Smooth muscle cell (in vitro differentiated cells): ENCODE measurements around the gene DRGX. TPM values are rescaled to one million over a fixed set of nuclear protein-coding genes. Genes with fewer than 3 reads are reported as not detected.

Experiments
- DNase-seq: peaks from one replicate; lab custom pipeline; 2025; ENCODE audit not compliant: unreplicated experiment; lab: John Stamatoyannopoulos, UW
- H2AFZ ChIP-seq: fragments of 200-600 bp; sonication (generic); 2 replicates; pipeline ENCODE4 v1.6.0; 2016; ENCODE audit warnings: antibody characterized with exemption, low read depth, mild to moderate bottlenecking
- H3F3A ChIP-seq: fragments of 200-600 bp; sonication (generic); 2 replicates; pipeline ENCODE4 v1.6.0; 2017; ENCODE audit warnings: antibody characterized with exemption, low read depth
- H3K27ac ChIP-seq: fragments of 200-600 bp; sonication (generic); 2 replicates; pipeline ENCODE4 v1.5.1; 2016; ENCODE audit warnings: low read depth, mild to moderate bottlenecking
- H3K27me3 ChIP-seq: fragments of 200-600 bp; sonication (generic); 2 replicates; pipeline ENCODE4 v1.6.1; 2016; ENCODE audit warnings: low read depth, mild to moderate bottlenecking
- H3K36me3 ChIP-seq: fragments of 200-600 bp; sonication (generic); 2 replicates; pipeline ENCODE4 v1.5.1; 2016; ENCODE audit warnings: low read depth
- H3K4me1 ChIP-seq: fragments of 200-600 bp; sonication (generic); 2 replicates; pipeline ENCODE4 v1.5.1; 2016; ENCODE audit warnings: low read depth
- H3K4me2 ChIP-seq: fragments of 200-600 bp; sonication (generic); 2 replicates; pipeline ENCODE4 v1.6.0; 2016; ENCODE audit warnings: mild to moderate bottlenecking
- H3K4me3 ChIP-seq: fragments of 200-600 bp; sonication (generic); 2 replicates; pipeline ENCODE4 v1.5.1; 2016; ENCODE audit warnings: mild to moderate bottlenecking
- H3K79me2 ChIP-seq: fragments of 200-600 bp; sonication (generic); 2 replicates; pipeline ENCODE4 v1.6.0; 2016; ENCODE audit warnings: low read depth, mild to moderate bottlenecking
- H3K9ac ChIP-seq: fragments of 200-600 bp; sonication (generic); 2 replicates; pipeline ENCODE4 v1.6.0; 2016; ENCODE audit warnings: low read depth
- H3K9me3 ChIP-seq: fragments of 200-600 bp; sonication (generic); replicated peaks from 2 replicates; pipeline ENCODE4 v1.5.1; 2016; ENCODE audit warnings: low read depth
- H4K20me1 ChIP-seq: fragments of 200-600 bp; sonication (generic); 2 replicates; pipeline ENCODE4 v1.6.0; 2016; ENCODE audit warnings: low read depth
- WGBS: methylation state at CpG from one replicate; pipeline ENCODE4 v1.1.7; 2016; ENCODE audit warnings: low lambda C conversion rate; 5-methylcytosine and 5-hydroxymethylcytosine counted together
- polyA plus RNA-seq: library from polyadenylated mRNA; unstranded; fragments of >200 nt; fragmentation: Nextera tagmentation; extraction: Ambion mirVana; gene quantifications from 2 replicates; pipeline ENCODE4 v1.2.1, GENCODE V29; 2016
- total RNA-seq: library from RNA; depleted of rRNA; stranded (reverse); fragments of >200 nt; gene quantifications from 2 replicates; pipeline ENCODE4 v1.2.3, GENCODE V29; 2014
- TF ChIP-seq, protein P1 (sequence below): fragments of 200-600 bp; sonication (generic); IDR thresholded peaks from 2 replicates; pipeline ENCODE4 v1.5.1; 2017; ENCODE audit warnings: borderline replicate concordance, mild to moderate bottlenecking, antibody characterized with exemption; ENCODE audit not compliant: insufficient read depth, poor library complexity, severe bottlenecking

Gene DRGX
- total and polyA plus RNA-seq, 2 experiments from 2014 or later, result not detected

DNA sequence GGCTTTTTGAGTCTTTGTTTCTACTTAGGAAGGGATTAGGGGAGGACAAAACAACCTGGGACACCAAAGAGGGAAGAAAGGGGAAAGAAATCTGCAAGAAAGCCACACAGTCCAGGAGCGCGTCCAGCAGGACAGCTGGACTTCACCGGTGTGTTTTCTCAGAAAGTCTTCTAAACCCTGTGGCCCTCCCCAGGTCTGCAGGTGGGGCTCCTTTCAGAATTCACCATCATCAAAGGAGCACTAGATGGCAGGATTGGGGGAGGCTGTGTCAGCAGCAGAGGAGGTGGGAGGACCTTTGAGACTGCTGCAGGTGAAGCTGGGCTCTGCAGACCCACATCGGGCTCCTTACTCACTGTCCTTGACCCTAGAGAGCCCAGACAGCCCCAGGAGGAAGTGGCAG lies 13.9 kb upstream of the DRGX start:
- Histone ChIP-seq H3K4me3 (no peak overlapping the region), H3K9ac (no peak overlapping the region), H3K36me3 (no peaks in the 10 kb centered on the region), H4K20me1 (no peaks in the 10 kb centered on the region), H3K9me3 (no peaks in the 10 kb centered on the region), H3K4me2 (no peak overlapping the region), H3K27ac (no peak overlapping the region), H3K79me2 (no peaks in the 10 kb centered on the region), H3F3A (no peaks in the 10 kb centered on the region), H3K27me3 (peaks cover 52% of the 10 kb centered on the region), H3K4me1 (no peaks in the 10 kb centered on the region), H2AFZ (no peak overlapping the region)
- WGBS, result 88% methylated on average over 4 of the region's 4 CpGs
- DNase-seq, result no peak
- TF ChIP-seq, protein P1, sequence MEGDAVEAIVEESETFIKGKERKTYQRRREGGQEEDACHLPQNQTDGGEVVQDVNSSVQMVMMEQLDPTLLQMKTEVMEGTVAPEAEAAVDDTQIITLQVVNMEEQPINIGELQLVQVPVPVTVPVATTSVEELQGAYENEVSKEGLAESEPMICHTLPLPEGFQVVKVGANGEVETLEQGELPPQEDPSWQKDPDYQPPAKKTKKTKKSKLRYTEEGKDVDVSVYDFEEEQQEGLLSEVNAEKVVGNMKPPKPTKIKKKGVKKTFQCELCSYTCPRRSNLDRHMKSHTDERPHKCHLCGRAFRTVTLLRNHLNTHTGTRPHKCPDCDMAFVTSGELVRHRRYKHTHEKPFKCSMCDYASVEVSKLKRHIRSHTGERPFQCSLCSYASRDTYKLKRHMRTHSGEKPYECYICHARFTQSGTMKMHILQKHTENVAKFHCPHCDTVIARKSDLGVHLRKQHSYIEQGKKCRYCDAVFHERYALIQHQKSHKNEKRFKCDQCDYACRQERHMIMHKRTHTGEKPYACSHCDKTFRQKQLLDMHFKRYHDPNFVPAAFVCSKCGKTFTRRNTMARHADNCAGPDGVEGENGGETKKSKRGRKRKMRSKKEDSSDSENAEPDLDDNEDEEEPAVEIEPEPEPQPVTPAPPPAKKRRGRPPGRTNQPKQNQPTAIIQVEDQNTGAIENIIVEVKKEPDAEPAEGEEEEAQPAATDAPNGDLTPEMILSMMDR, result no peak

DNA sequence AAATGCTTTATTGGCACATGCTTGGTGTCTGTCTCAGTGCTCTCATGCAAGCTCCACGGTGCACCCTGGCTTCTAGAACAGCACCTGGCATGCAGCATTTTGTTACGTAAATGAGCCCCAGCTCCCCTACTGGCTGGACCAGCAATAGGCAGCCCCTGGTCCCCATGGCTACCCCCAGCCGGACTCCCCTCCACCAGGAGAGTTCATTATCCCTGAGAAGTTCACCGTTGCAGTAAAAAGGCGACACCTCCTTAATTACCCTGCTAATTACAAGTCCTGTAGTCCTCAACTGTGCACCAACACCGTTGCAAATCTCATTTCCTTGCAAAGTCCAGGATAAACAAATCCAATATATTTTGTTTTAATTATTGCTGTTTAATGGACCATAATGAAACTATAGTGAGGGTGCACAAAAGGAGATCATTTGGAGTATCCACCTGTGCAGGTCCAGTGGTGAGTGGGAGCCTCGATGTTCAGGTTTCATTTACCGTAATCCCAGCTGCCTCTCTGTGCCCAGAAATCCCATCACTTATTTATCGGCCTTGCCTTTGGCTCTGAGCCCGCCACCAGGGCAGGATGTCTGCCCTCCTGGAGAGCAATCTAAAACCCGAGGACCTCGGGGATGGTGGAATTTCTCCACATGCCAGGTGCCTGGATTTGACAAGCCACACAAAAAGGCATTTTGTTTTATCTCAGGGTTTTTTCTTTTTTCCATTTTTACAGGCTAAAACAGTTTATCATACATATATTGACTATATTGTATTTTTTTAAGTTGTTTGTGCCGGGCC lies 12.8 kb upstream of the DRGX start:
- Histone ChIP-seq H3K36me3 (no peaks in the 10 kb centered on the region), H3K27ac (no peak overlapping the region), H3K27me3 (peaks cover 57% of the 10 kb centered on the region), H3K4me3 (no peak overlapping the region), H3K4me1 (no peaks in the 10 kb centered on the region), H4K20me1 (no peaks in the 10 kb centered on the region), H3K9ac (no peak overlapping the region), H3K9me3 (no peaks in the 10 kb centered on the region), H3K79me2 (no peaks in the 10 kb centered on the region), H2AFZ (no peak overlapping the region), H3K4me2 (no peak overlapping the region), H3F3A (no peaks in the 10 kb centered on the region)
- no peak for DNase-seq
- TF ChIP-seq, protein P1, result no peak
- WGBS, result 75% methylated on average over 13 of the region's 13 CpGs

DNA sequence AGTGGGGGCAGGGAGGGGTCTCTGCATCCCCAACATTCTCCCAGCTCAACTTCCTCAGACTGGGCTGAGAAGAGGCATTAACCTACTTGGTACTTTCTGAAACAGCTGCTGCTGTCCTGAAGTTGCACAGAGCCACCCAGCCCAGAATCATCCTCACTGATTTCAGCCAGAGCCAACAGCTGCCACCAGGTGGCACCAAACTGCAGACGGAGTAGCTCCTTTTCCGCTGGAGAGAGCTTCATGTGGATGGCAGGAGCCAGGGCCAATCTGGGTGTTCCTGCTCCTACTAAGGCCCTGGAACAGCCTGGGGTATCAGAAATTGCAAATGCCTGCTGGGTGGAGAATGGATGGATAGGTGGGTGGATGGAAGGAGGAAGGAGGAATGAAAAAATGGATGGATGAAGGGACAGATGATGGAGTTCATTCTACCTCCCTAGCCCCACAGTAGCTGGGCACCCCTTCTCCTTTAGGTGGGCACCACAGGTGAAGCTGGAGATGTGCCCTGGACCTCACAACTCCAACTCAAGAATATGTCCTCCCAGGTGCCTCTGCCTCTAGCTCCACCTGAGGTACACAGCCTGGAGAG lies 11.8 kb upstream of the DRGX start:
- WGBS, result 2% methylated on average over 2 of the region's 2 CpGs
- H3K9me3 ChIP-seq, result no peaks in the 10 kb centered on the region
- DNase-seq, result peak; percentile 39
- no peaks in the 10 kb centered on the region for H3K36me3 ChIP-seq
- H4K20me1 ChIP-seq, result no peaks in the 10 kb centered on the region
- no peak overlapping the region for H3K9ac ChIP-seq
- H3K79me2 ChIP-seq, result no peaks in the 10 kb centered on the region
- H3K4me3 ChIP-seq, result no peak overlapping the region
- H2AFZ ChIP-seq, result no peak overlapping the region
- no peak overlapping the region for H3K4me2 ChIP-seq
- H3K27me3 ChIP-seq, result peaks cover 66% of the 10 kb centered on the region
- TF ChIP-seq, protein P1, result peak; percentile 93
- no peaks in the 10 kb centered on the region for H3K4me1 ChIP-seq
- H3F3A ChIP-seq, result no peaks in the 10 kb centered on the region
- H3K27ac ChIP-seq, result no peak overlapping the region
